Ectodermal cell (in vitro differentiated cells): Measurements from ENCODE around the gene TRIM40.

Source experiments
- H3K27ac ChIP-seq: 2 replicates; pipeline ENCODE4 v1.7.0; 2013; ENCODE audit warnings: mild to moderate bottlenecking, low read depth, low read length; ENCODE audit not compliant: insufficient read depth, poor library complexity, severe bottlenecking
- H3K27me3 ChIP-seq: 2 replicates; pipeline ENCODE4 v1.7.0; 2013; ENCODE audit warnings: mild to moderate bottlenecking, low read length; ENCODE audit not compliant: insufficient read depth, control insufficient read depth, poor library complexity, severe bottlenecking
- H3K36me3 ChIP-seq: one replicate; pipeline ENCODE4 v1.7.0; 2013; ENCODE audit warnings: low read length; ENCODE audit not compliant: control insufficient read depth, insufficient read depth
- H3K4me1 ChIP-seq: one replicate; pipeline ENCODE4 v1.7.0; 2013; ENCODE audit warnings: low read length; ENCODE audit not compliant: control insufficient read depth, insufficient read depth
- H3K4me3 ChIP-seq: 2 replicates; pipeline ENCODE4 v1.7.0; 2013; ENCODE audit warnings: low read depth, low read length, control low read depth; ENCODE audit not compliant: insufficient read depth
- H3K9me3 ChIP-seq: 2 replicates; pipeline ENCODE4 v1.7.0; 2013; ENCODE audit warnings: mild to moderate bottlenecking, low read length, moderate library complexity; ENCODE audit not compliant: control insufficient read depth
- WGBS, 2 experiments: methylation state at CpG; one replicate each; pipeline ENCODE4 v1.1.7; 2013; ENCODE audit warnings: missing lambda C conversion rate in 2 of 2; 5-methylcytosine and 5-hydroxymethylcytosine counted together

The TRIM40 gene

GRCh38 chr6:30100585-30101443 is 35.1 kb upstream of the TRIM40 start:
- Histone ChIP-seq H3K9me3 (no peaks in the 10 kb centered on the region), H3K4me3 (no peak overlapping the region), H3K4me1 (no peaks in the 10 kb centered on the region), H3K27me3 (peaks cover 88% of the 10 kb centered on the region), H3K36me3 (no peaks in the 10 kb centered on the region), H3K27ac (no peak overlapping the region)
- WGBS, 2 experiments, result 6% methylated on average over 47 of the region's 47 CpGs

- peak overlapping the region; percentile 3 for H3K4me3 ChIP-seq
- H3K27ac ChIP-seq, result no peak overlapping the region
- H3K36me3 ChIP-seq, result no peaks in the 10 kb centered on the region
- H3K9me3 ChIP-seq, result no peaks in the 10 kb centered on the region
- WGBS, 2 experiments, result 5% methylated on average over 51 of the region's 51 CpGs
- H3K27me3 ChIP-seq, result peaks cover 84% of the 10 kb centered on the region
- no peaks in the 10 kb centered on the region for H3K4me1 ChIP-seq
These were observed 34.2 kb upstream of the TRIM40 start for GRCh38 chr6:30101444-30102413.

GRCh38 chr6:30102414-30102969 is 33.4 kb upstream of the TRIM40 start:
- WGBS, 2 experiments, result 40 to 48% methylated on average over 14 to 15 of the region's 15 CpGs
- Histone ChIP-seq H3K9me3 (no peaks in the 10 kb centered on the region), H3K27ac (no peak overlapping the region), H3K4me3 (peak overlapping the region; percentile 3), H3K36me3 (no peaks in the 10 kb centered on the region), H3K27me3 (peaks cover 79% of the 10 kb centered on the region), H3K4me1 (no peaks in the 10 kb centered on the region)

GRCh38 chr6:30102970-30103871 is 32.7 kb upstream of the TRIM40 start:
- Histone ChIP-seq H3K36me3 (no peaks in the 10 kb centered on the region), H3K4me3 (peak overlapping the region; percentile 23), H3K4me1 (no peaks in the 10 kb centered on the region), H3K9me3 (no peaks in the 10 kb centered on the region), H3K27me3 (peaks cover 75% of the 10 kb centered on the region), H3K27ac (no peak overlapping the region)
- WGBS, 2 experiments, result 14% methylated on average over 36 of the region's 36 CpGs

- WGBS, 2 experiments, result 57 to 61% methylated on average over 2 to 3 of the region's 3 CpGs
- Histone ChIP-seq H3K36me3 (no peaks in the 10 kb centered on the region), H3K4me3 (no peak overlapping the region), H3K4me1 (no peaks in the 10 kb centered on the region), H3K27me3 (peaks cover 69% of the 10 kb centered on the region), H3K9me3 (no peaks in the 10 kb centered on the region), H3K27ac (no peak overlapping the region)
These were observed 32.1 kb upstream of the TRIM40 start for GRCh38 chr6:30103872-30104179.

GRCh38 chr6:30104661-30105060 is 31.3 kb upstream of the TRIM40 start:
- H3K4me3 ChIP-seq, result no peak overlapping the region
- no peaks in the 10 kb centered on the region for H3K9me3 ChIP-seq
- WGBS, 2 experiments, result 53 to 63% methylated on average over 2 of the region's 2 CpGs
- no peaks in the 10 kb centered on the region for H3K4me1 ChIP-seq
- no peaks in the 10 kb centered on the region for H3K36me3 ChIP-seq
- H3K27me3 ChIP-seq, result peaks cover 66% of the 10 kb centered on the region
- H3K27ac ChIP-seq, result no peak overlapping the region

GRCh38 chr6:30111266-30111856 is 24.6 kb upstream of the TRIM40 start:
- Histone ChIP-seq H3K4me1 (no peaks in the 10 kb centered on the region), H3K27me3 (peaks cover 51% of the 10 kb centered on the region), H3K4me3 (no peak overlapping the region), H3K9me3 (no peaks in the 10 kb centered on the region), H3K27ac (no peak overlapping the region), H3K36me3 (no peaks in the 10 kb centered on the region)
- 90 to 91% methylated on average over 27 of the region's 27 CpGs for WGBS, 2 experiments

GRCh38 chr6:30112402-30112994 is 23.4 kb upstream of the TRIM40 start:
- H3K27me3 ChIP-seq, result peaks cover 49% of the 10 kb centered on the region
- H3K9me3 ChIP-seq, result no peaks in the 10 kb centered on the region
- H3K4me3 ChIP-seq, result no peak overlapping the region
- H3K4me1 ChIP-seq, result no peaks in the 10 kb centered on the region
- 81 to 82% methylated on average over 10 of the region's 10 CpGs for WGBS, 2 experiments
- no peaks in the 10 kb centered on the region for H3K36me3 ChIP-seq
- no peak overlapping the region for H3K27ac ChIP-seq
